ENCODE results near the gene GPR45. TPM values are rescaled to one million over a fixed set of nuclear protein-coding genes. Genes with fewer than 3 reads are reported as not detected.

The GPR45 gene, protein sequence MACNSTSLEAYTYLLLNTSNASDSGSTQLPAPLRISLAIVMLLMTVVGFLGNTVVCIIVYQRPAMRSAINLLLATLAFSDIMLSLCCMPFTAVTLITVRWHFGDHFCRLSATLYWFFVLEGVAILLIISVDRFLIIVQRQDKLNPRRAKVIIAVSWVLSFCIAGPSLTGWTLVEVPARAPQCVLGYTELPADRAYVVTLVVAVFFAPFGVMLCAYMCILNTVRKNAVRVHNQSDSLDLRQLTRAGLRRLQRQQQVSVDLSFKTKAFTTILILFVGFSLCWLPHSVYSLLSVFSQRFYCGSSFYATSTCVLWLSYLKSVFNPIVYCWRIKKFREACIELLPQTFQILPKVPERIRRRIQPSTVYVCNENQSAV
- not detected in 2 replicates for total RNA-seq

DNA sequence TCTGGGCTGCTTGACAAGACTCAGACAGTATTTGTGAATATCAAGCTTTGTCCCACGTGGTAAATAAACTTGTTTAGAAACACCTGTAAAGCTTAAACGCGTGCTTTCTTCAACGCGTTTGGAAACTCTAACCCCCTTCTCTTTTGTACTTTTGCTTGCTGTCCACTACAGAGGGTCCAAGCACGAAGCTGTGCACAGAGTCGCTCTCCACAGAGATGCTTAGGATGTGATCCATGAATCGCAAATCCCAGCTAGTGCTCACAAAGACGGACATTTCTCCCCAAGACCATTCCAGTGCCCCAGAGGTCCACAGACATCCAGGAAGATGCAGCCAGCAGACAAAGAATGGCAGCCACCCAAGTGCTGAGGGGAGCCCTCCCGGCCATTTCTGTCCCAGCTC, at the start of gene GPR45:
Gene GPR45 (plus strand): TSS at position 301 of the 400 bp plus-strand sequence. CDS start 116 bp downstream, outside the sequence.

Other genes with a start within 250 kb of the GPR45 start
- gene MRPS9, start 203.7 kb upstream of the GPR45 start, total RNA-seq: 22.6 TPM in 2 replicates
- 14.9 and 16.8 TPM in 2 replicates for gene TGFBRAP1, start 88.0 kb downstream of the GPR45 start, total RNA-seq
- 16.1 and 21.1 TPM in 2 replicates for gene C2orf49, start 95.8 kb downstream of the GPR45 start, total RNA-seq
- gene FHL2, start 157.3 kb downstream of the GPR45 start, total RNA-seq: 73.0 and 126 TPM in 2 replicates

Measured in aortic smooth muscle cell (primary cell).